GM11168 (cell line): ENCODE data around the gene NDUFS8.
"Not testable (repeated sequence)": the region's sequence is repeated elsewhere in the genome, so short reads cannot be mapped to it uniquely, and the experiment has no call there.

Experiments used
- in situ Hi-C: fragments of 300-500 bp; cut with MboI; formaldehyde crosslinking; loops from one replicate; pipeline ENCODE4 v1.12.0; 2022; ENCODE audit warnings: low sequenced_read_pairs; ENCODE audit not compliant: unreplicated experiment

The NDUFS8 gene

GRCh38 chr11:68030318-68031143 lies at the start of gene NDUFS8:
Gene NDUFS8 (plus strand): TSS chr11:68030681. CDS start chr11:68032152, 1,471 bp downstream.
- in situ Hi-C loops, result no loop called here

DNA sequence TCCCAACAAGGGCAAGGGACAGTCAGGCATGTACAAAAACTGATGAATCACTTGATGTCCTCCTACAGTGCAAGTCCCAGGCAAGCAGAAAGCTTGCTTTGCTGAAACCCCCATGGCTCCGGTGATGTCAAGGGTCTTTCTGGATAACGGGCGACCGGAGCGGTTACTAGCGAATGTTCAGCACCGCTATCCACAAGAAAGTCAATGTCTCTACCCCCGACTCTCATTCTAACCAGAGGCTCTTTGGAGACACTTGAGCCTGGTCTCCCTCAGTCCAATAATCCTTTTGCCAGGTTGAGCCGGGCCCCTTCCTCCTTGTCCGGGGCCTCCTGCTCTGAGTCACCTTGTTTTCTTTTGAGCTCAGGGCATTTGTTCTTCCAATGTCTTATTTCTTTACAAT lies 49.3 kb upstream of the NDUFS8 start:
- in situ Hi-C loops, result not testable (repeated sequence)

DNA sequence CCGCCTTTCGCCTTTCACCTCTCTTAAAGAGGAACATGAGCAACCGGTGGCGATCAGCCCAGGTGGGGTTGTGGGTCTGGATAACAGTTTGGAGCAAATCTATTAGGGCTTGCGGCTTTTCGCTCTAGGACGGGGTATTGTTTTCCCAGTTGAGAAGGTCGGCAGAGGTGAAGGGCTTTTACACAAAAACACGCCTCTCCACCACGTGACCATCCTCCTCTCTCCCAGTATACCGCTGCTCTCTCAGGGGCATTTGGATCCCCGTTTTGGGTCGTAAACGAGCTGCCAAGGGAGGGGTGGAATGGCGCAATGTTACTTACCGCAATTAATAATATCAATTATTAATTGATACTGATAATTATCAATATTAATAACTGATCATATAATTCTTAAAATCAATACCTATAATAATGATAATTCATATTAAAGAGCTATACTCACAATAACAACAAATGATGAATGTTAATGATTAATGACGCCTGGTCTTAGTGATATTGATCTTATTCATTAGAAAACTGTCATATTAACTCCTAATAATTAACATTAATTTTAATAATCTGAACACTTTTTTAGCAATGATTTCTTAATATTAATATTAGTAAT lies 48.1 kb upstream of the NDUFS8 start:
- in situ Hi-C loops, result not testable (repeated sequence)

DNA sequence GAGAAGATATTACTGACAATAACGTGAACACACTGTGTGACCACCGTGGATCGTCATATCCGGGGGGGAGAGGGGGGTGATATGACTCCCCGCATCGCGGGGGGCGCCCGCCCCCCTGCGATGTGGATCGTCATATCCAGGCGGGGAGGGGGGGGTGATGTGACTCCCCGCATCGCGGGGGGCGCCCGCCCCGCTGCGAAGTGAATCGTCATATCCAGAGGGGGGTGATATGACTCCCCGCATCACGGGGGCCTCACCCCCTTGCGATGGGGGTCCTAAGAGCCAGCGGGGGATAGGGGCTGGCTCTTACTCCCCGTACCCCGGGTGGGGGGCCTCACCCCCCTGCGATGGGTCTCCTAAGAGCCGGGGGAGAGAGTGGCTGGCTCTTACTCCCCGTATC lies 46.5 kb upstream of the NDUFS8 start:
- in situ Hi-C loops, result no loop called here

DNA sequence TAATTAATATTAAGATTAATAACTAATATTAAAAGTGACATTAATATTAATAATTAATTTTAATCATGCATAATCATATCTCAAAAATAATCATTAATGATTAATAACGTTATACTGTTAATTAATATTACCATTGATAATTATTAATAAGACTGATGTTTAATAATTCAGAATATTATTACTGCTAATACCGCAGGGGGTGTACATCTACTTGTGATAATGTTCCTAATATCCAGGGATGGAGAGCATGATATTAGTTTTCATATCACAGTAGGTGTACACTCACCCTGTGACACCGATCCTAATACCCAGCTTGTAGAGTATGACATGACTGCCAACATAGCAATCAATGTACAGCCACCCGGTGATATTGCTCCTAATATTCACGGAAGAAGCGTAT lies 45.2 kb upstream of the NDUFS8 start:
- in situ Hi-C loops, result loop anchor here (5.0 kb wide), 1 partner anchor 278 kb away; no protein-coding TSS in a partner anchor

DNA sequence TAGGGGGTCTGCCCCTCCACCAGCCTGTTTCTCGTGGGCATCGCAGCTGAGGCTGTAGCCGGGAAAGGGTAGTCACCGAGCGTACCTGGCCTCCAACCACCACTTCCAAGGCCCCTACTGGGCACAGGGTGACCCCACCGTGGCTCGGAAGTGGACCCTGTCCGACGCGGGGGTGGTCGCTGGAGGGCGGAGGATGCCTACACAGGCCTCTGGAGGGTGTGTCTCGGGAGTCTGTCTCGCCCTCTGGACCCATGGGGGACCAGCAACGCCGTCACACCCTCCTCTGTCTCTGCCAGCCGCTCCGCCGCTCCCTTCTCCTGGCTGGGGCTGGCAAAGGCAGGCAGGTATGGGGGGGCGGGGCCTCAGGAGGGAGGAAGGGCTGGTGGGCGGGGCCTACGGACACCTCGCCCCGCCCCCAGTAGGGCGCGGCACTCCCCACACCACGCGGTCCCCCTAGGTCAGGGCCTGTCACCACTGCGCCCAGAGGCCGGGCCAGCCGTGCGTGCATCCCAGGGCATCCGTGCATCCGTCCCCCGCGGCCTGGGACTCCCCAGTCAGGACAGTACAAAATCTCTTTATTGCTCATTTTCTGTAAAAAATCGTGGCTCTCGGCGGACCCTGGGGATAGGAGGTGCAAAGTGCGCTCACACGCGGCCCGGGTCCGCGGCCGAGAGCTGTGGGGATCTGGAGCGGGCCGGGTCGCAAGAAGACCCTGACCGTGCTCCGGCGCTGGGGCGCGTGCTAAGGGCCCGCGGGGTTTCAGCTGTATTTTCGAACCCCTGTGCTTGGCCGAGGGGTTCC lies 39.7 kb upstream of the NDUFS8 start:
- in situ Hi-C loops, result not testable (repeated sequence)

DNA sequence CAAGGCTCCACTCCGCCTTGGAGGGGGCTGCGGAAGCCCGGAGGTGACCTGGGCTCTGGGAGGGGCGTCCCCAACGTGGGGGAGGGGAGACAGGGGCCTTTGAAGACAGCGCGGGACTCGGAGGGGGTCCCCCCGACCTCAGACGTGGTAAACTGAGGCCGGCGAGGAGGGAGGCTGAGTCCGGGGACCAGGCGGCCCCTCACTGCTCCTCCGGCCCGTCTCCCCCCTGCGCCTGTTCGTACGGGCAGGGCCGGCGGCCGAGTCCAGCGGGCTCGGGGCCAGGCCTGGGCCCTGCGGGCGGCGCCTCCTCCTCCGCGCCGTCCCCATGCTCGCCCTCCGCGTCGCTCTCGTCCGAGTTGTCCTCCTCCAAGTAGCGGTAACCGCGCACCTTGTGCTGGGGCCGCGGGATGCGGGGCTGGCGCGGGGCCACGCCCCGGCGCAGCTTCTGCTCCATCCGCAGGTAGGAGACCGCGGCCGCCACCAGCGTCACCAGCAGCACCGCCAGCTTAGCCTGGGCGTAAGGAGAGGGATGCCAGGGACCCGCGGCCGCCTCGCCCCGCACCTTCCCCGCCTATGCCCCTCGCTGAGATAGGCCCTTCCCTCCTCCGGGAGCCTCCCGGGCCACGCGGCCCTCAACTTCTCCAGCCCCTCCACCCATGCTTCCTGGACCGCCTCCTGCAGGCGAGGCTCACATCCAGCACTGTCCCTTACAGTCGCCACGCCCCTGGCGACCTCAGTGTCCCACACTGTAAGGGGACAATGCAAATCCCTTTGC lies 38.9 kb upstream of the NDUFS8 start:
- in situ Hi-C loops, result not testable (repeated sequence)

DNA sequence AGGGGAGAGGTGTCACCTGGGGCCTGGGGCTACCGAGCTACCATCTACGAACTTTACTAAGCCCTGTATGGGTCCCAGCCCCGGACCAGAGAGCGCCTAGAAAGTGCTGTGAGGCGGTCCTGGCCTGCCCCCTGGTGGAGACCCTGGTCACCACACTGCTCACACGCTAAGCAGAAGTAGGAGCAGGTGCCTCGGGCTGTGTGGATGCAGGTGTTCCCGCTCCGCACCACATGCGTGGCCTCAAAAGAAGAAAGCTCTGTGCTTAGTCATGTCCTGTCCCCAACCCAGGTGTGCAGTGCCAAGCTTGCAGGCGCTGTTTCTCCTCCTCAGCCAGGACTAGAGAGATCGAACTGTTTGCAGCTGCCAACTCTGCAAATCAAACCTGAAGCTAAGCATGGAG lies 36.7 kb upstream of the NDUFS8 start:
- in situ Hi-C loops, result not testable (repeated sequence)

DNA sequence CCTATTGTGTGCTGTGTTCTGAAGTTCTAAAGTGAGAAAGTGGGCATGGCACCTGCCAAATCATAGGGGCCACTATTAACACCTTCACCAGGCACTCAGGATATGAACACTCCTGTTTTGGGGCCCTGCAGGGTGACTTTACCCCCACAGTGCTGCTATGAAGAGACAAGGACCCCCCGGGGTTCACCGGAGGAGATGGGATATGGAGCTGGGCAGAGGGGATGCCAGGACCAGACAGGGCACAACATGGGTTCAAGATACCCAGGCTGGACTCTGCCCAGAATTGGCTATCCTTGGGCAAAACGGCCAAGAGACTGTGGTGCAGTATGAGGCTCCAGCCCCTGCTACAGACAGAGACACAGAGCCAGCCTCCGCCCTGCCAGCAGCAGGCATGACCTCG lies 36.1 kb upstream of the NDUFS8 start:
- in situ Hi-C loops, result not testable (repeated sequence)

DNA sequence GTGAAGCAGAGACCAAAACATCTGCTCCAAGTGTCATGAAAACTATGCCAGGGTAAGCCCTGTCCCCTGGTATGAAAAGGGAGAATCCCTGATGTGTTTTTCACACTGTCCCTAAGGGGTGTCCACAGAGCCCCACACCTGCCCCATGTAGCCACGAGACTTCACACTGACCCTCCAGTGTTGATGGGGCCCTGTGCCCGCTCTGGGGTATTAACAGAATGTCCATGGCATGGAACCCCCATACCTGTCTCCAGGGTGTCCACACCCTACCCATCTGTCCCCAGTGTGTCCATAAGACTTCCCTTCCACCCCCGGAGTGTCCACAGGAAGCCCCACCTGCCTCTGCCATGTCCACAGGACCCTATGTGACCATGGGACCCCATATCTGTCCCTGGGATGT lies 35.4 kb upstream of the NDUFS8 start:
- in situ Hi-C loops, result not testable (repeated sequence)

DNA sequence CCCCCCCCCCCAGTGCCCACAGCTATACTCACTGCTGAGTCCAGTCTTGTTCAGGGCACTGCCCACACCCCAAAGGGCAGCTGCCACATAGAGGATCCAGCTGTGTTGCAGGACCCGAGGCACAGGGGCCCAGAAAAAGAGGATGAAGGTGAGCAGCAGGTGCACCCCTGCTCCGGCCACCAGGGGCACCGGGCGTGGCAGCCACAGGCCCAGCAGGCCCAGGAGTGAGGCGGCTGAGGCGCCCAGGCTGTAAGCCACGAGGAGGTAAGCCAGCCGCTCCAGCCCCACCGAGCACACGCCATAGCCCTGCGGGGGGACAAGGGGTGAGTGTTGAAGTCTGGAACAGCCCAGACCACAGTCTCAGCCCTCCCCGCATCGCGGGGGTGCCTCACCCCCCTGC lies 34.9 kb upstream of the NDUFS8 start:
- in situ Hi-C loops, result not testable (repeated sequence)

DNA sequence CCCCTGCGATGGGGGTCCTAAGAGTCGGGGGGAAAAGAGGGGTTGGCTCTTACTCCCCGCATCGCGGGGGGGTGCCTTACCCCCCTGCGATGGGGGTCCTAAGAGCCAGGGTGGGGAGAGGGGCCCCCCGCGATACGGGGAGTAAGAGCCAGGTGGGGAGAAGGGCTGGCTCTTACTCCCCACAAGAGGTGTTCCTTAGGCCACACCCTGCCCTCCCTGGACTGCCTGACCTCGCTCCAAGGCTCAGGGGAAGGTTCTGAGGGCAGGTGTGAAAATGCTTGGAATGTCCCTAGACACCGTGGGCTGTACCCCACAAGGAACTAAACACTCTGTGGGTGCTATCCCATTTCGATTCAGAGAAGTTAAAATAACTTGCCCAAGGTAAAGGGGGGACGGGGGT lies 34.4 kb upstream of the NDUFS8 start:
- in situ Hi-C loops, result no loop called here

GRCh38 chr11:67996622-67997474 lies 33.6 kb upstream of the NDUFS8 start:
- in situ Hi-C loops, result no loop called here

- in situ Hi-C loops, result no loop called here
These were observed 33.0 kb upstream of the NDUFS8 start for GRCh38 chr11:67997475-67997921.

- in situ Hi-C loops, result no loop called here
These were observed 32.1 kb upstream of the NDUFS8 start for GRCh38 chr11:67998150-67999045.

GRCh38 chr11:67999201-67999629 lies 31.3 kb upstream of the NDUFS8 start:
- in situ Hi-C loops, result no loop called here

DNA sequence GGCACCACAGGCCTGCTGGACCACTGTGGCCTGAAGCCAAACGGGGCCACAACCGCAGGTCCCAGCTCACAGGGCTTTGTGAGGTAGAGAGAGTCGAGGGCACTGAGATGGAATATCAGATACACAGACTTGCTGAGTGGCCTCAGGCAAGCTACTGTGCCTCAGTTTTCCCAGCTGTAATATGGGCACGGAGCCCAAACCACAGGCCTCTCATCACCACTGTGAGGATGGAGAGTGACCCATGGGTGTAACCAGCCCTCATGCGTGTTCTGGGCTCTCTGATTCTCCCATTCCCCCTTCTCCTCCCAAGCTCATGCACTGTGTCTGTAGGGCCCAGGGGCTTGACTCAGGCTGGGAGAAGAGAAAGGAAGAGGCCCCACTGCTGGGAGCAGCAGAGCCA lies 30.8 kb upstream of the NDUFS8 start:
- in situ Hi-C loops, result no loop called here

GRCh38 chr11:68002575-68002937 lies 27.9 kb upstream of the NDUFS8 start:
- in situ Hi-C loops, result no loop called here
